ENCODE data around the gene INTS12.

The INTS12 gene

DNA sequence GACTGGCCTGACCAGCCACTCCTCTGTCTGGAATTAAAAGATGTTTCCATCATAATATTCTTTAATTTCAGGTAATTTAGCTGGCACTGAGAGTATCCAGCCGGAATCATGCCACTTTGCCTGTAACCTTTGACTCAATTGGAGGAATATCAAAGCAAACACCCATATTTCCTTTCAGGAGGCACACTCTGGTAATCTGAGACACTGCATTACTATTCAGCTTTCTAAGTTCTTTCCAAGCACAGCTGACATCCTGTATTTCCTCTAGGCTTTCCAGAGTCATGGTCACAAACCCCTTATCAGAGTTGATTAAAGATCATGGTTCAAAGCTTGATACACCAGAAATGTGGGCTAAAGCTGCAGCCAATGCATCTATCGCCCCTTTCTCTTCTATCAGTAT lies 29.3 kb downstream of the INTS12 start:
- DNase-seq (ENCODE audit: low read depth) = peak; percentile 18

DNA sequence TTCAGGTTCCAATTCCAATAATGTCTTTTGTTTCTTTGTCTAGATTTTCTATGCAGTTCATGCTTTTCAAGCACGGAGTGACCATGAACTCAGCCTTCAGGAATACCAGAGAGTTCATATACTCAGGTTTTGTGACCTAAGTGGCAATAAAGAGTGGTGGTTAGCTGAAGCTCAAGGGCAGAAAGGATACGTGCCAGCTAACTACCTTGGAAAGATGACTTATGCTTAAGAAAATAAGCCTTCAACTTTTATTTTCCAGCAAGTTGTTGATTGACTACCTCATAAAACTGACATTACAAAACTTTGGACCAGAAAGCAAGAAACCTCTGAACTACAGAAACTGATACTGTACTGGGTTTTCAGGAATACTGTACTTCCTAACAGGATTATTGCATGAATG lies 30.8 kb downstream of the INTS12 start:
- no peak for DNase-seq (ENCODE audit: low read depth)

DNA sequence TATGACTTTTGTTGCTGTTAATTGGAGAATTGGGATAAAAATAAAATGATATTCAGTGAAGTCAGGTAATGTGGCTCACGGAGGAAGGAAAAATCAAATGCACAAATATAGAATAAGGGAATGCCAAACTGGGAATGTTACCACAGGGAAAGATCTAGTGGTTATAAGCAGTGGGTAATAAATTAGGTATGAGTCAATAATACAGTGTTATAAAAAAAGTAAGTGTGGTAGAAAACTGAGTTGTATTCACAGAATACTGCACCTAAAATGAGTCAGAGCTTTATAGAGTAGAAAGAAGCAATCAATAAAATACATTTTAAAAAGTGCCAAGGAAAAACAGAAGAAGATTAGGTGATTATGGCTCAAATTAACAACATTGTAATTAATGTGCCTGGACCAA lies 34.5 kb downstream of the INTS12 start:
- no peak for DNase-seq (ENCODE audit: low read depth)

DNA sequence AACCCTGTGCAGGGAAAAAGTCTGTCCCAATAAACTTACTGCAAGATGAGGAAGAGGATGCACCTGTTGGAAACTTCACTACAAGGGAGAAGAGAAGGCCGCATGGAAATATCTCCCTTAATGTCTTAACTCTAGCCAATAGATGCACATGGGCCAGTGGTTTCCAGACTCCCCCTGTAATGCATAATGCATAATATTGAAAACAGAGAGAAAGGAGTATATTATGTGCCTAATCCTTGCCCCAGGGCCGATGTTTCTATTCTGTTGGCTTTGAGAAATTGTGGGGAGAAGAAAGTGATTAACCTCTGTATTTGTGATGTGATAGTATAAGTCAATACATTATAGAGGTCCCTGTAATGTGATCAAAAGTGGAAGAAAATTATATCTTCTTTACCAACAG lies 37.2 kb downstream of the INTS12 start:
- no peak for DNase-seq (ENCODE audit: low read depth)

DNA sequence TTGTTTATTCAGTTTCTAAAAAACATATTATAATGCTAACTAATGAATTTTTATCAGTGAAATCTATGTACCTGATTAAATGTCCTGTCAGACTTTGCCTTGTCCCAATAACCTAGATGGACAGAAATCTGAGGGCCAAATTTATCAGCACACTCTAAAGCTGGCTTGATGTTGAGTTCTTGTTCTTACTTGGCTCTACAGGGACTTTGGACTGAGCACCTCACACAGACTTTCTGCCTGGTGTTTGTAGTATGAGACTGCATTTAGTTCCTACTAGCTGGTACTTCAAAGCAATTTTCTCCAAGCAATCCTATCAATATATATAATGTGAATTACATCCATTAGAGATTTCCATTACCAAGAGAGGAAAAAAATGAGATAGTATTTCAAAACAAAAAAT lies 37.8 kb downstream of the INTS12 start:
- no peak for DNase-seq (ENCODE audit: low read depth)

DNA sequence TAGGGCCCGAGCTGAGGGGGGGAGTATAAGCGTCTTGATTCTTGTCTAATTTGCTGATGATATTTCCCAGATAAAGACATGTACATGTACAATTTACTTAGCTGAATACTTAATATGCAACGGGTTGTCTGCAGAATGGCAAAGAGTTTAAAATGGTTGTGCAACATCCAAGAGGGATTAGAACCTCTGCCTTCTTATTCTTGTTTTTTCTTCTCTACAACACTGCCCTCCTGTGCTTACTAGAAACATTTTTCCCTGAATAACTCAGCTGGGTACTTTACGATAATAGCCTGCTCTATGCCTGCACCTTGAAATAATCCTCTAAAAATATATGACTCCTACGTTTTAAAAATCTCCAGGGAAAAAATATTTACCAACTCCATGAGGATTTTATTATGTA lies 41.8 kb downstream of the INTS12 start:
- peak; percentile 43 for DNase-seq (ENCODE audit: low read depth)

DNA sequence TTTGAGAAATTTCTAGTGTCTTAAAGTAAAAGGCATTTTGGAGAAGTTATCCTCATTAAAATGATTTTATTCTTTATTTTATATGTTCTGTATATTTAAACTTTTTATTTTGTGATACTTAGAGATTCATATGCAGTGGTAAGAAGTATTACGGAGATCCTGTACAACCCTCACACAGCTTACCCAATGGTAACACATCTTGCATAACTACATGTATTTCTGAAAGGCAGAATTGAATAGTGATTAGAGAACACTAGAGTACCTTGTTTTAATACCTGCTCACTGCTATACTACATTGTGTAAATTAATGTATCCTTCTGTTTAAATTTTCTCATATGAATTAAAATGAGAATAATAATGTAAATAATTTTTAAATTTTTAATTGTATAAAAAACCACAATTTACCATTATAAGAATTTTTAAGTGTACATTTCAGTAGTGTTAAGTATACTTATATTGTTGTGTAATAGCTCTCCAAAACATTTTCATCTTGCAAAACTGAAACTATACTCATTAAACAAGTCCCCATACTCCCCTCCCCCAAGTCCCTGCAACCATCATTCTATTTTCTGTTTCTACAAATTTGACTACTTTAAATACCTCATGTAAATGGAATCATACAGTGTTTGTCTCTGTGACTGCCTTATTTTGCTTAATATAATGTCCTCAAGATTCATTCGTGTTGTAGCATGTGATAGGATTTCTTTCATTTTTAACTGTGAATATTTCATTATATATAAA lies 45.4 kb downstream of the INTS12 start:
- DNase-seq (ENCODE audit: low read depth) = no peak

DNA sequence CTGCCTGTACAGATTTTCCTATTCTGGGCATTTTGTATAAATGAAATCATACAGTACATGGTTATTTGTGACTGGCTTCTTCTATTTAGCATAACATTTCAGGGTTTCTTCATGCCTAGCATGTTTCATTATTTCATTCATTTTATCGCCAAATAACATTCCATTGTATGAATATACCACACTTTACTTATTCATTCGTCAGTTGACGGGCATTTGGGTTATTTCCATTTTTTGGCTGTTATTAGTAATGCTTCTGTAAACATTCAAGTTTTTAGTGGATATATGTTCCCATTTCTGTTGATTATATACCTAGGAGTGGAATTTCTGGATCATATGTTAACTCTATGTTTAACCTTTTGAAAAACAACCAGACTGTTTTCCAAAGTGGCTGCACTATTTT lies 47.5 kb downstream of the INTS12 start:
- no peak for DNase-seq (ENCODE audit: low read depth)

DNA sequence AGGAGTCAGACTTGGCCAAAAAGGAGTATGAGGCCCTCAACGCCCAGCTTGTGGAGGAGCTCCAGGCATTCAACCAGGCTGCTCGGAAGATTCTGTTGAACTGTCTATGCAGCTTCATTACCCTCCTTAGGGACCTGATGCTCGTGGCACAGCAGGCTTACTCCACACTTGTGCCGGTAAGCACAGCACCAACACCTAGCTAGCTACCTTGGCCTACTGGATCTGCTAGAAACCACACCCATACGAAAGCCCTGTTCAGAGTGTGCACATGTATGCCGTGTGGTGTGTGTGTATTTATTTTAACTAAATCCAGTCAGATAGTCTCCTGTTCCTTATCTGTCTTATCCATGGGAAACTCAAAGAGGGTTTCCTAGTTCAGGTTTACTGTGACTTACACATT lies 49.3 kb downstream of the INTS12 start:
- DNase-seq (ENCODE audit: low read depth) = no peak

DNA sequence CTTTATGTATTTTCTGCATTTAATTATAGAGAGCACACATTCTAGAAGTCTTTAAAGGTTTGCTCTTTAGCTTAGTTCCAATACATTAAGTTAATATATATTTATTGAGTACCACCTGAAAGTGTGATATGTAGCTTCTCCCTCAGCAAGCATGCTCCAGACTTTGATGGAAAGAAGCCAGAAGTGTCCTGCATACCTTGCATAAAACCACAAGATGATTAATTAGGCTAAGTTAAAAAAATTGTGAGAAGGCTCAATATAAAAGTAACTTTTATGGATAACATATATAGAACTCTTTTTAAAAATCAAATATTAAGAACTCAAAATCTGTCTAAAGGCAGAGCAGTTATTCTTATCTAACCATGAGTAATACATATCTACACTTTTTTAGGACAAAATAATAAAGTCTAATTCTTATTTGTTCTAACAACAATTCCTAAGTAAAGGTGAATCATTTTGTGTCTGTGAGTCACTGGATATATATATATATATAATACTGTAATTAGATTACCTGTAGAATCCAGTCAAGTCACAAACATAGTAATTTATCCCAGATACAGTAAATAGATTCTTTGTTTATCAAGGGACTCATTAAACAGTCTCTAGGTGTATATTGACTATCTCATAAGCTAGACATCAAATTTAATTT lies 51.2 kb downstream of the INTS12 start:
- DNase-seq (ENCODE audit: low read depth) = no peak

DNA sequence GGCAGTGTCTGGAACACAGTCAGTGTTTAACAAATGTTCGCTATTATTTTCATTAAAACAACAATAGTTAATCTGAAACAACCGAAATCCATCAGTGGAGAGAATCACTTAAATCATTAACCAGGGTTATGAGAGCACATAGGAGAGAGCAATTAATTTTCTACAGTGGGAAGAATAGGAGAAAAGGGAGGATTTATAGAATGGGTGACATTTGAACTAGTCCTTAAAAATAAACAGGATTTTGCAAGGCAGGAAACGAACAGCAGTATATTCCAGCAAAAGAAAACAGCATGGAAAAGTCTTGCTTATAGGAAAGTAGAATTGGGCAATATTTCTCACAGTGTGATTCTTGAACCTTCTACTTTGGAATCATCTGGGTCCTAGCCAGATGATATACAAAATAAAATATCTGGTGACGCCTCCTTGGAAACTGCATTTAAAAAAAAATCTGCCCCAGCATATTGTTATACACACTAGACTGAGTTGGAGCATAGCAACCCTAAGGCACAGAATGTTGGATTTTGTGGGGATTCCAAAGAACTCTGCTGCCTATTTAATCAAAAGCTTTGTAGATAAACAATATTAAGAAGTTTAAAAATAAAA lies 56.1 kb downstream of the INTS12 start:
- DNase-seq (ENCODE audit: low read depth) = no peak

DNA sequence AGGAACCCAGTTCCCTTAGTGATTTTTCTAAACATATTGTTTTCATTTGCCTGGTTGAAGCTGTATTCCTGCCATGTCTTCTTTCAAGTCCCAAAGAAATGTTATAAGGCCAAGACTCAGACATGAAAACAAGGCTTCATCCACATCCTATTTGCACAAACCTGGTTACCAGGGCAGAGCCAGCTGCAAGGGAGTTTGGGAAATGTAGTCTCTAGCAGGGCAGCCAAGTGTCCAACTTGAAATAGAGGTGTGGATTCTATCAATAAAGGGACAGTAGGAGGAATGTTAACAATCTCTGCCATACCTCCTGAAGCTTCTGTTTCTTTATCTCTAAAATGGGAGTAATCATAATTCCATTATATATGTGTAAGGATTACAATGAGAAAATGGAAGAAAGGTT lies 56.6 kb downstream of the INTS12 start:
- no peak for DNase-seq (ENCODE audit: low read depth)

DNA sequence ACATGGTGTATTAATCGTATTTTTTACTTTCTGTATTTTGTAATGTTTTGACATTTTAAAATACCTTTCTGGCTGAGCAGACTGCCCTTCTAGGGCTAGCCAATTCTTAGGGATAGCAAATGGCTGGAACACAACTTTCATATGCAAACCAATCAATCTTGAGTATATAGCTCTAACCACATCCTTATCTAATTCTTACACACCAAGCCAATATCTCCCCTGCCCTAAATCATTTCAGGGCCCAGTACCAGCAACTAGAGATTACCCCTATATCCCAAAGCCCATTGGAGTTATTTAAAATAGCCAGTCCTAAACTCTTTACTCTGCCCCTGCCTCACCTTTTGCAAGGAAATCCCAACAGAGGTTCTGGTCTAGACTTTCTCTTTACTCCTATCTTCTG lies 58.3 kb downstream of the INTS12 start:
- DNase-seq (ENCODE audit: low read depth) = no peak

DNA sequence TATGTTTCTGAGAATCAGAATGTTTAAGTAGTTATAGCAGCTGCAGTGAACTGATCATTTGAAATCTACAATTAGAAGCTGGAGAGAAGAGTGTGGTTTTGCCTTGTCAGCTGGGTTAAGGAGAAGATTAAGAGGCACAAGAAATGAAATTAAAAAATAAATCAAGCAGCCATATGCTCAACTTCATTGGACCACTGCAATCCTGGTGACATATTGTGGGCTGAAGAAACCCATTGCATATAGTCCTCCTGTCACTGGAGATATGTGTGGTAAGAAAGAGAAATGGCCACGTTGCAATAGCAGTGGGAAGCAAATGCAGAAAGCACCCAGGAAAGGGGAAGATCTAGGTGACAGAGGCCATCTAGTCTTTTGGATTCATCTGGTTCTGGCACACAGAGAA lies 63.0 kb downstream of the INTS12 start:
- no peak for DNase-seq (ENCODE audit: low read depth)

DNA sequence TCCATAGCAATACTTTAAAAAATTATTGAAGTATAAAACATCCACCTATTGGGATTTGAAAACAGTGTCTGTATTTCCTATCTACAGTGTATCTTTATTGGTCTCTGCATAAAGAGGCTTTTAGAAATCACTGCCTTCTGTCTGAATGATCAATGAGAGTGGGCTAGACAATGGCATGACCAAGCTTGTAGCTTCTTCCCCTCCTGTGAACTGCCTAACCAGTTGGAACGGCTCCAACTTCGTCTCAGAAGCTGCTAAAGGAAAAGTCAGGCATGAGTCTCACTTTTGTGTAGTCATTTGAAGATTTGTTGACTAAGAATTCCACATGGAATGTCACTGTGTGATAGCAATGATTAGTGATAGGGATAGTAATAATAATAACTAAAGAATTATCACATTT lies 64.2 kb downstream of the INTS12 start:
- no peak for DNase-seq (ENCODE audit: low read depth)

DNA sequence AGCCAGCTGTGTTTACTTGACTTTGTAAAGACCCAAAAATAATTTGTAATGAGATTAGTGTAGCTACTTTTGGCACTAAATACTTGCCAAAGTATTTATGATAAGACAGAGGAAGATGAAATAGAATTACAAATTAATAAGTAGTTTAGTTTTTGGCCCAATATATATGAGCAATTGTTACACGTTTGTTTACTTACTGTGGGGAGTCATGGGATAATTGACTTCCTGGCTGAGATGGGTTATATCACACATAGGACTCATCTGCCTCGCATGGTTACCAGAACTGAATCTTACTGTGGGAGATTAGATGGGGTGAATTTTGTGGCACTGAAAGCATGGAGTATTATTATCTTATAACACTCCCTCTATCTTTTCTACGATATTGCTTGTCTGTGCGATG lies 66.6 kb downstream of the INTS12 start:
- DNase-seq (ENCODE audit: low read depth) = no peak

DNA sequence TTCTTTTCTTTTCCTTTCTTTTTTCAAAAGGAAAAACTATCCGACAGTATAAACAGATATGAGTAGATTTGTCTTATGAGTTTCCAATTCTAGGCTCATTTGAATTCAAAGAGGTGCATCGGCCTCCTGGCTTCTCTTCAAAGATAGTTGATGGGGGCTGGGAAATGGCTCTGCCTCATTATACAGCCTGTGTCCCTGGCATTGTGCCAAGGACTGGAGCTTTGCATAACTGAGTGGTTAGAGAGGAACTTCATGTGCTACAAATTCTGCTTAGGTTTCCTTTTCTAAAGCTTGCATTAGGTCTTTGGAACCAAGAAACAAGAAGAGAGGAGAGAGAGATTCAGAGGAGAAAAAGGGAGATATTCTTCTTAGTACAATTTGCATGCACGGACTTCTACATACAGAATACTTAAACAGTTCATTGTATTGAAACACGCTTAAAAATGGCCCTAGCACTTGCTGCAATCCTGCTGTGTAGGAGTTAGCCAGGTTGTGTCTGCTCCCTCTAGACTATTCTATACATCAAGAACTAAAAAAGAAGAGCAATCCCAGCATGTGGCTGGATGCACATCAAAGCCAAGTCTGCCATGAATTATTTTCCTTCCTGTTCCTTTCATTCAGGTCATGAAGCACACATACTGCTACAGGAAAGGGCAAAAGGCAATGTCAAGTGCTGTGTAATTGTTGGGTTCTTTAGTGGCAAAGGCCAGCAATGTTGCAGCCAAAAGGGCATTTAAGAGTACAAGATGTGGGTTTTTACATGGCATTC lies 70.9 kb downstream of the INTS12 start:
- DNase-seq (ENCODE audit: low read depth) = no peak

DNA sequence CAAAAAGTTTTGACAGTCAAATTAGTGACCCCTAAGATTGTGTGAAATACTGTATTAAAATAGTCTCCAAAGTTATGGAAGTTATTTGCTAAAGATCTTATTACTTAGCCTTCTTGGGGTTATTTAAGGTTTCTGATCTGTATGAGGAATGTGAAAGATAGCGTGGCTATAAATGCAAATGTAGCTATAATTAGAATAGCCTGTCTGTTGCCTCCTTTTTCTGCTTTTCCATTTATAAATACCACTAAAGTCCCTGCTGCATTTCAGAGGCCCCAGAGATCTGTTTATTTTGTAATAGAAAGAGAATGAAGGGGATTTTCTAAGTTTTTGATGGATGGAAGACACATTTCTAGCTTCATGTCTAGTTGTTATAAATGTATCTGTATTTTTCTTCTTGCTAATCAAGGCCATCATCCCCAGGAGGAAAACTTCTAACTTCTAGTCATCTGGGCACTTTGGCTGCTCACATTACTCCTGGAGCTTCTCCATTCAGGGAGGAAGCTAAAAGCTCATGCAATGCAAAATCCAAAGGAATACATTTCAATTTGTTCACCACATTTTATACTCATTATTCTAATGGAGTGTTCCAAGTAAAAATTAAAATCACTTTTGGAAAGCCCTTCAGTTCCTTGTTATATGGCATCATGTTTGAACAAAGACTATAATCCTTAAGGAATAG lies 73.9 kb downstream of the INTS12 start:
- DNase-seq (ENCODE audit: low read depth) = no peak

DNA sequence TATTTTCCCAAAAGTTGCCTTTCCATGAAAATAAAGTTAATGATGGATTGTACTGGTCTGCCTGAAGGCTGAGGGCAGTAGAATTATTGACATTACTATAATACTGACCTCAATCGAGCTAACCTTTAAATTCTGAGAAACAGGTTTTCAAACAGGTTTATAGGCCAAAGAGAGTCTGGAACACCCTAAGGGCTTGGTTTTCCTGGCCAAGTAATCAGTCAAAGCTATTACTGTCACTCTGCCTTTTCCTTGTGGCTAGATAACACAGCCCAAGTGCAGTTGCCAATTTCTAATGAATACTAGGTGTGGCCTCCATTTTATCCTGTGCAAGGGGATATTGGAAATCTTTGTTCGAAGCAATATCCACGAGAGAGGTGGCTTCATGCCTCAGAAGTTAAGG lies 75.2 kb downstream of the INTS12 start:
- no peak for DNase-seq (ENCODE audit: low read depth)
